ENCODE measurements around the gene TUBB4A.

Gene TUBB4A

GRCh38 chr19:6448045-6448444 is 54.1 kb downstream of the TUBB4A start:
- no peaks in the 10 kb centered on the region for H3K9me3 ChIP-seq (ENCODE audit: low read length)
- H3K4me2 ChIP-seq (ENCODE audit: low read length): no peak overlapping the region
- peaks cover 47% of the 10 kb centered on the region for H3K36me3 ChIP-seq (ENCODE audit: insufficient read depth, low read length)
- no peak overlapping the region for H3K9ac ChIP-seq (ENCODE audit: low read length)
- H3K27me3 ChIP-seq (ENCODE audit: insufficient read depth, low read length): no peaks in the 10 kb centered on the region
- no peaks in the 10 kb centered on the region for H3K79me2 ChIP-seq (ENCODE audit: insufficient read depth, low read length)
- no peaks in the 10 kb centered on the region for H3K9me2 ChIP-seq (ENCODE audit: low read depth, low read length)
- TF ChIP-seq, protein P1, sequence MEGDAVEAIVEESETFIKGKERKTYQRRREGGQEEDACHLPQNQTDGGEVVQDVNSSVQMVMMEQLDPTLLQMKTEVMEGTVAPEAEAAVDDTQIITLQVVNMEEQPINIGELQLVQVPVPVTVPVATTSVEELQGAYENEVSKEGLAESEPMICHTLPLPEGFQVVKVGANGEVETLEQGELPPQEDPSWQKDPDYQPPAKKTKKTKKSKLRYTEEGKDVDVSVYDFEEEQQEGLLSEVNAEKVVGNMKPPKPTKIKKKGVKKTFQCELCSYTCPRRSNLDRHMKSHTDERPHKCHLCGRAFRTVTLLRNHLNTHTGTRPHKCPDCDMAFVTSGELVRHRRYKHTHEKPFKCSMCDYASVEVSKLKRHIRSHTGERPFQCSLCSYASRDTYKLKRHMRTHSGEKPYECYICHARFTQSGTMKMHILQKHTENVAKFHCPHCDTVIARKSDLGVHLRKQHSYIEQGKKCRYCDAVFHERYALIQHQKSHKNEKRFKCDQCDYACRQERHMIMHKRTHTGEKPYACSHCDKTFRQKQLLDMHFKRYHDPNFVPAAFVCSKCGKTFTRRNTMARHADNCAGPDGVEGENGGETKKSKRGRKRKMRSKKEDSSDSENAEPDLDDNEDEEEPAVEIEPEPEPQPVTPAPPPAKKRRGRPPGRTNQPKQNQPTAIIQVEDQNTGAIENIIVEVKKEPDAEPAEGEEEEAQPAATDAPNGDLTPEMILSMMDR (IDR thresholded peaks at IDR 0.05; ENCODE audit: low read length): no peak
- no peak for TF ChIP-seq EZH2 (IDR thresholded peaks at IDR 0.05; ENCODE audit: borderline replicate concordance, low read length)
- H3K4me3 ChIP-seq (ENCODE audit: low read depth, low read length, poor library complexity, severe bottlenecking): no peak overlapping the region
- H4K20me1 ChIP-seq (ENCODE audit: insufficient read depth, low read length): no peaks in the 10 kb centered on the region
- no peak overlapping the region for H3K27ac ChIP-seq (ENCODE audit: low read depth, low read length, poor library complexity, severe bottlenecking)
- H3F3A ChIP-seq (ENCODE audit: insufficient read depth, low read length): no peaks in the 10 kb centered on the region
- H3K4me1 ChIP-seq (ENCODE audit: insufficient read depth, low read length, severe bottlenecking): no peaks in the 10 kb centered on the region
- H2AFZ ChIP-seq (ENCODE audit: low read length): no peak overlapping the region

DNA sequence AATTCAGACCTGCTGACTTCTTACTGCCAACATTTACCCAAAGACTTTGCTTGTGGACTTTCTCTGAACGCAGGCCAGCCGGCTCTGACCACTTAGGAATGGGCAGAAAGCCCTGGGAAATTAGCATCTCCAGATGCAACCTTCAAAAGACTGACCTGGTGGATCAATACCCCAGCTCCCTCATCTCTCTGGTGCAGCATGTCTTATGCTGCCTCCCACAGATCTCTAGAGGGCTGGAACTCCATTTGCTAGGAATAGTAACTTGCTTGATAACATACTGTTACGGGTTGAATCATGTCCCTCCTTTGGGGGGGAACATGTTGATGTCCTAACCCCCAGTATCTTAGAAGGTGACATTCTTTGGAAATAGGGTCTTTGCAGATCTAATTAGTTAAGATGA is 55.7 kb downstream of the TUBB4A start:
- H3K9ac ChIP-seq (ENCODE audit: low read length): no peak overlapping the region
- peaks cover 31% of the 10 kb centered on the region for H3K36me3 ChIP-seq (ENCODE audit: insufficient read depth, low read length)

More for the DNA sequence above, 55.7 kb downstream of the TUBB4A start:
- H3K27ac ChIP-seq (ENCODE audit: low read depth, low read length, poor library complexity, severe bottlenecking): no peak overlapping the region
- no peaks in the 10 kb centered on the region for H3K79me2 ChIP-seq (ENCODE audit: insufficient read depth, low read length)
- no peaks in the 10 kb centered on the region for H4K20me1 ChIP-seq (ENCODE audit: insufficient read depth, low read length)
- H3K9me2 ChIP-seq (ENCODE audit: low read depth, low read length): no peaks in the 10 kb centered on the region
- H3K4me1 ChIP-seq (ENCODE audit: insufficient read depth, low read length, severe bottlenecking): no peaks in the 10 kb centered on the region
- H3K4me3 ChIP-seq (ENCODE audit: low read depth, low read length, poor library complexity, severe bottlenecking): no peak overlapping the region
- H2AFZ ChIP-seq (ENCODE audit: low read length): no peak overlapping the region
- H3F3A ChIP-seq (ENCODE audit: insufficient read depth, low read length): no peaks in the 10 kb centered on the region
- no peaks in the 10 kb centered on the region for H3K27me3 ChIP-seq (ENCODE audit: insufficient read depth, low read length)
- H3K4me2 ChIP-seq (ENCODE audit: low read length): no peak overlapping the region
- no peak for TF ChIP-seq EZH2 (IDR thresholded peaks at IDR 0.05; ENCODE audit: borderline replicate concordance, low read length)
- TF ChIP-seq, protein P1 (IDR thresholded peaks at IDR 0.05; ENCODE audit: low read length): no peak
- no peaks in the 10 kb centered on the region for H3K9me3 ChIP-seq (ENCODE audit: low read length)
